OCI-LY1 (cell line): ENCODE measurements around the gene BAIAP2.

Experiments
- H2AFZ ChIP-seq: fragments of 200-600 bp; sonication (generic), shearing (Covaris generic); 2 replicates; pipeline ENCODE4 v1.6.0; 2014; ENCODE audit warnings: antibody characterized with exemption, mild to moderate bottlenecking, low read length
- H3F3A ChIP-seq: fragments of 200-600 bp; sonication (generic), shearing (Covaris generic); 2 replicates; pipeline ENCODE4 v1.6.0; 2014; ENCODE audit warnings: mild to moderate bottlenecking, antibody characterized with exemption, low read length, moderate library complexity; ENCODE audit not compliant: insufficient read depth
- H3K27ac ChIP-seq: fragments of 200-600 bp; sonication (generic); 2 replicates; pipeline ENCODE4 v1.5.1; 2014; ENCODE audit warnings: low read length, mixed run types, mild to moderate bottlenecking, low read depth; ENCODE audit not compliant: poor library complexity, severe bottlenecking
- H3K27me3 ChIP-seq: fragments of 200-600 bp; sonication (generic); 2 replicates; pipeline ENCODE4 v1.6.0; 2014; ENCODE audit warnings: antibody characterized with exemption, mild to moderate bottlenecking, low read length, moderate library complexity; ENCODE audit not compliant: insufficient read depth
- H3K36me3 ChIP-seq: fragments of 200-600 bp; sonication (generic); 2 replicates; pipeline ENCODE4 v1.6.1; 2014; ENCODE audit warnings: mild to moderate bottlenecking, antibody characterized with exemption, low read length, moderate library complexity, mixed read lengths; ENCODE audit not compliant: insufficient read depth
- H3K4me1 ChIP-seq: fragments of 200-600 bp; sonication (generic); 2 replicates; pipeline ENCODE4 v1.5.1; 2014; ENCODE audit warnings: mild to moderate bottlenecking, low read length, moderate library complexity; ENCODE audit not compliant: insufficient read depth, severe bottlenecking
- H3K4me2 ChIP-seq: fragments of 200-600 bp; sonication (generic), shearing (Covaris generic); 2 replicates; pipeline ENCODE4 v1.6.1; 2014; ENCODE audit warnings: low read length
- H3K4me3 ChIP-seq: fragments of 200-600 bp; sonication (generic); 2 replicates; pipeline ENCODE4 v1.5.1; 2014; ENCODE audit warnings: low read length, low read depth, mild to moderate bottlenecking, mixed read lengths; ENCODE audit not compliant: poor library complexity, severe bottlenecking
- H3K79me2 ChIP-seq: fragments of 200-600 bp; shearing (Covaris generic); 2 replicates; pipeline ENCODE4 v1.6.1; 2016; ENCODE audit warnings: mixed run types, low read length, mixed read lengths; ENCODE audit not compliant: insufficient read depth
- H3K9ac ChIP-seq: fragments of 200-600 bp; sonication (generic), shearing (Covaris generic); 2 replicates; pipeline ENCODE4 v1.6.1; 2014; ENCODE audit warnings: mild to moderate bottlenecking, low read length, mixed read lengths
- H3K9me2 ChIP-seq: fragments of 200-600 bp; sonication (generic), shearing (Covaris generic); 2 replicates; pipeline ENCODE4 v1.6.1; 2014; ENCODE audit warnings: low read depth, mild to moderate bottlenecking, low read length, mixed read lengths
- H3K9me3 ChIP-seq: fragments of 200-600 bp; shearing (Covaris generic); 2 replicates; pipeline ENCODE4 v1.6.1; 2014; ENCODE audit warnings: low read length, mixed read lengths
- H4K20me1 ChIP-seq: fragments of 200-600 bp; sonication (generic), shearing (Covaris generic); 2 replicates; pipeline ENCODE4 v1.6.0; 2016; ENCODE audit warnings: mild to moderate bottlenecking, low read length; ENCODE audit not compliant: insufficient read depth
- CTCF ChIP-seq: fragments of 200-600 bp; sonication (generic), shearing (Covaris generic); IDR thresholded peaks from 2 replicates; pipeline ENCODE4 v1.5.1; 2017; ENCODE audit warnings: mild to moderate bottlenecking, antibody characterized with exemption, low read length, moderate library complexity, mixed read lengths
- EZH2 ChIP-seq: fragments of 200-600 bp; sonication (generic), shearing (Covaris generic); IDR thresholded peaks from 2 replicates; pipeline ENCODE4 v1.8.0; 2017; ENCODE audit warnings: borderline replicate concordance, mixed run types, mild to moderate bottlenecking, antibody characterized with exemption, low read length, moderate library complexity, mixed read lengths

BAIAP2 gene

GRCh38 chr17:81102352-81102751 lies 67.4 kb downstream of the BAIAP2 start:
- no peak overlapping the region for H2AFZ ChIP-seq
- no peaks in the 10 kb centered on the region for H3F3A ChIP-seq
- no peaks in the 10 kb centered on the region for H3K9me2 ChIP-seq
- no peaks in the 10 kb centered on the region for H3K9me3 ChIP-seq
- H3K4me1 ChIP-seq, result no peaks in the 10 kb centered on the region
- no peak overlapping the region for H3K27ac ChIP-seq
- TF ChIP-seq CTCF (no peak), EZH2 (no peak)
- no peak overlapping the region for H3K9ac ChIP-seq
- no peaks in the 10 kb centered on the region for H4K20me1 ChIP-seq
- no peaks in the 10 kb centered on the region for H3K79me2 ChIP-seq
- H3K4me3 ChIP-seq, result no peak overlapping the region
- H3K36me3 ChIP-seq, result no peaks in the 10 kb centered on the region
- H3K27me3 ChIP-seq, result peaks cover 11% of the 10 kb centered on the region
- no peak overlapping the region for H3K4me2 ChIP-seq

GRCh38 chr17:81102869-81103268 lies 67.9 kb downstream of the BAIAP2 start:
- no peak overlapping the region for H3K4me2 ChIP-seq
- H3K4me3 ChIP-seq, result no peak overlapping the region
- no peak overlapping the region for H3K27ac ChIP-seq
- no peak overlapping the region for H2AFZ ChIP-seq
- TF ChIP-seq EZH2 (no peak), CTCF (no peak)
- H3K36me3 ChIP-seq, result no peaks in the 10 kb centered on the region
- no peaks in the 10 kb centered on the region for H3K9me3 ChIP-seq
- H3K27me3 ChIP-seq, result peaks cover 11% of the 10 kb centered on the region
- no peak overlapping the region for H3K9ac ChIP-seq
- H3F3A ChIP-seq, result no peaks in the 10 kb centered on the region
- no peaks in the 10 kb centered on the region for H3K4me1 ChIP-seq
- H3K79me2 ChIP-seq, result no peaks in the 10 kb centered on the region
- no peaks in the 10 kb centered on the region for H3K9me2 ChIP-seq
- no peaks in the 10 kb centered on the region for H4K20me1 ChIP-seq

GRCh38 chr17:81103379-81103778 lies 68.4 kb downstream of the BAIAP2 start:
- no peaks in the 10 kb centered on the region for H3K9me2 ChIP-seq
- H3K4me3 ChIP-seq, result no peak overlapping the region
- no peak for TF ChIP-seq EZH2
- no peak for TF ChIP-seq CTCF
- no peaks in the 10 kb centered on the region for H3K4me1 ChIP-seq
- H3F3A ChIP-seq, result no peaks in the 10 kb centered on the region
- H4K20me1 ChIP-seq, result no peaks in the 10 kb centered on the region
- no peaks in the 10 kb centered on the region for H3K36me3 ChIP-seq
- H3K27ac ChIP-seq, result no peak overlapping the region
- H3K9ac ChIP-seq, result no peak overlapping the region
- H3K9me3 ChIP-seq, result no peaks in the 10 kb centered on the region
- H2AFZ ChIP-seq, result no peak overlapping the region
- no peaks in the 10 kb centered on the region for H3K79me2 ChIP-seq
- H3K4me2 ChIP-seq, result no peak overlapping the region
- peaks cover 11% of the 10 kb centered on the region for H3K27me3 ChIP-seq
